NCI-H524 (cell line): ENCODE results near the gene ELMOD1.

Experiments
- DNase-seq, 2 experiments: peaks; one replicate each; lab custom pipeline; 2025; lab: John Stamatoyannopoulos, UW

The ELMOD1 gene

DNA sequence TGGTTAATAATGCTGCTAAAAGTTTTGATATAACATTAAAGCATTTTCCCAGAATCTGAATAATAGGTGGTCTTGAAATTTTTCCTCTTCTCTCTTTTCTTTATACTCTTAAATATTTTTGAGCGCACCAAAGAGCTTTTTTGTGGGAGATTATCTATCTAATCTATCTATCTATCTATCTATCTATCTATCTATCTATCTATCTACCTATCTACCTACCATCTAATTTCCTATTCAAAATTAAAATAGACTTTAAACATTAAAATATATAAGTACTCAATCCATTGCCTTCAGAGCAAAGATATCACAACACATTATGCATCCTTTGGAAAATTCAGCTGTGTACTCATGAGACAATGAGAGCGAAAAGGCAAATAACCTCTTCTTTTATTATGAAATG is 55.8 kb downstream of the ELMOD1 start:
- no peak for DNase-seq

DNA sequence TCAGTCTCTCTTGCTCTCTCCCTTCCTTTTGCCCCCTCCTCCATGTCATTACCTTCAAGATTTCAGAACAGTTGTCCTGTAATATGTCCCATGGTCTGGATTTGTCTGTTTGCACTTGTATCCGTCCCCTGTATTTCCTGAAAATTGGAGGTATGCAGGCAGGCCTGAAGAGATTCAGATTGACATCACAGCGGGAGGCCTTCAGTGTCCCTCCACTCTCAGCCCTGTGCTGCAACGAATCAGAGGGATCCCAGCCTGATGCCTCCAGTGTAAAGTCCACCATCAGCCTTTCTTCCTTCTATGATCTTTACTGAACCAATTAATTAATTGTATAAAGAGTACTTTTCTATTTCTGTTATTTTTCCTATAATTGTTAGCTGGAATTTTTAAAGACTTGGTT is 57.3 kb downstream of the ELMOD1 start:
- DNase-seq = no peak

- DNase-seq = peak in 1 of 2 experiments; percentile 24
Measured at GRCh38 chr11:107651672-107652071, 60.7 kb downstream of the ELMOD1 start.

GRCh38 chr11:107653076-107653475 is 62.1 kb downstream of the ELMOD1 start:
- no peak for DNase-seq

DNA sequence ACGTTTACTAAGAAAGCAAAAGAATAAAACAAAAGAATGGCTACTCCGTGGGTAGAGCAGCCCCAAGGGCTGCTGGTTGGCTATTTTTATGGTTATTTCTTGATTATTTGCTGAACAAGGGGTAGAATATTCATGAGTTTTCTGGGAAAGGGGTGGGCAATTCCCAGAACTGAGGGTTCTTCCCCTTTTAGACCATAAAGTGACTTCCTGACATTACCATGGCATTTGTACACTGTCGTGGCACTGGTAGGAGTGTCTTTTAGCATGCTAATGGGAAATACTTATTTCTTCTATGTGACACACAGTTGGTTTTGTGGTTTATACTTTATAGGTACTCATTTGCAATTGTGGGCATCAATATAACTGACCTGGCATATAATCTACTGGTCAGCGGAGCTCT is 64.7 kb downstream of the ELMOD1 start:
- no peak for DNase-seq

DNA sequence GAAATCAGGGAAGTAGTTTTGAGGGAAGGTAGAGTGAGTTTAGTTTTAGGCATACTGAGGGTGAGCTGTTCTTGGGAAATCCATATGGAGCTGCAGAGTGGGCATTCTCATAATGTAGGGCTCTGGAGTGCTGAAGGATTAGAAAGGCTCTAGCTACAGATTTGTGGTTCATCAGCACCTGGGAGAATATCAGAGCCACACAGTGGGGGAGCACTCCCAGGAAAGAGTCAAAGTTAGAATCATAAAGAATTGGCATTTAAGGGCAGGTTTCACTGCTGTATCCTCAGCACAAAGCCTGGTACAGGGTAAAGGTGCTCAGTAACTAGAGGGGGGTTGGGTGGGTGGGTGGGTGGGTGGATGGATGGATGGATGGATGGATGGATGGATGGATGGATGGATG is 68.4 kb downstream of the ELMOD1 start:
- DNase-seq = no peak

DNA sequence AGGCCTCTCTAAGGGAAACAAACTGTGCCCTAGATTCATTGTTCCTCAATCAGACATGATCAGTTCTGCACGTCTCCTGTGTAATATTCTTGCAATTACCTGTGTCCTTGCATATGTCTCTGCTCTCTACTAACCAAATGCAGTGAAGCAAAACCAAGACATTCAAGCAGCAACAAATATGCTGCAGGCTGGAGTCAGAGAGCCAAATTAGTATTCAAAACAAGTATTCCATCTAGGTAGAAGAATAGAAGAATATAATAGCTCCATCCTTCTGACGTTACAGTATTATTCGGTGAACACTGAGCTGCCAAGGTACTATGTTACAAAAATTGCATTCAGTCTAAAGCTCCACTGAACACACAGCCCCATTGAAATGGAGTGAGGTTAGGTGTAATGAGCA is 69.1 kb downstream of the ELMOD1 start:
- DNase-seq = no peak

DNA sequence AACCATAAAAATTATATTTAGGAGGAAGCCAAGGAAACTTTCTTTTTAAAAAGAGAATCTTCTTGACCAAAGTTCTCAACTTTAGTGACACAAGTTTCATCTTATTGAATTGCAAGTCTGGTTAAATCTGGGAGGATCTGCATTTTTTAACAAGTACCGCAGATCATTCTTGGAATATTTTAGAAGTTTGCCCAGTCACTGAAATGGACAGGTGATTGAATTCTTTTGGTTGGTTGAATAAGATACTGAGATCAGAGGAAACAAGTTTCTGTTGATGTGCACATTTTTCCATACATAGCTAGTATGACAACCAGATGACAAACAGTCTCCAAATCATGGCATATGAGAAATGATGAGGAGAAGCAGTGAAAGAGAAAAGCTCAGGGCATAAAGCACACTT is 70.7 kb downstream of the ELMOD1 start:
- no peak for DNase-seq

- no peak for DNase-seq
Measured at GRCh38 chr11:107665018-107665417, 74.1 kb downstream of the ELMOD1 start.

- DNase-seq = no peak
Measured at GRCh38 chr11:107666911-107667613, 76.1 kb downstream of the ELMOD1 start.

GRCh38 chr11:107669191-107669740 is 78.3 kb downstream of the ELMOD1 start:
- no peak for DNase-seq

DNA sequence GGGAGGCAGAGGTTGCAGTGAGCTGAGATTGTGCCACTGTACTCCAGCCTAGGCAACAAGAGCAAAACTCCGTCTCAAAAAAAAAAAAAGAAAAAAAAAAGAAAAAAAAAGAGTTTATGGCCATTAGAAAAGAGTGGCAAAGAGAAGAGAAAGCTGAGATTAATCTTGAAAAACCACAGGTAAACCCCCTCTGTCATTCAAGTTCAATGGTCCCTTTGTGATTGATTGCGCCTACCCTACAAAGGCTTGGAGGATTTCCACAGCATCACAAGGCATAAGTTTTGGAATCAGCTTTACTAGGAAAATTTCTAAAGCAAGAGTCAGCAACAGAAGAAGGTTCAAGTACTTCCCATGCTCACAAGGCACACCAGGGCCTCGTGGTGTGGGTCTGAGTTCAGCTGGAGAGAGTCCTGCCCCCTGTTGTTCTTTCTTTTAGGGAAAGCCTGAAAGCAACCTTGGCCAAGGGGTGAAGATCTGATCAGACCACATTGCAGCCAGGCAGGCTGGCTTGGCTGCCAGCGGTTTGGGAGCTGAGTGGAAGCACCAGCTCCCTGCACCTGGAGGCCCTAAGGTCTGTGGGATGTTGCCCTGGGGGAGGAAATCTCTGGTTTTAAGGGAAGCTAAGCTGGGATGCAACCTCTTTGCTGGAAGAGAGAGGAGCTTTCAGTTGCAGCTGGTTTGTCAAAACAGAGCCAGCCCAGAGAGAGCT is 79.1 kb downstream of the ELMOD1 start:
- DNase-seq = no peak

DNA sequence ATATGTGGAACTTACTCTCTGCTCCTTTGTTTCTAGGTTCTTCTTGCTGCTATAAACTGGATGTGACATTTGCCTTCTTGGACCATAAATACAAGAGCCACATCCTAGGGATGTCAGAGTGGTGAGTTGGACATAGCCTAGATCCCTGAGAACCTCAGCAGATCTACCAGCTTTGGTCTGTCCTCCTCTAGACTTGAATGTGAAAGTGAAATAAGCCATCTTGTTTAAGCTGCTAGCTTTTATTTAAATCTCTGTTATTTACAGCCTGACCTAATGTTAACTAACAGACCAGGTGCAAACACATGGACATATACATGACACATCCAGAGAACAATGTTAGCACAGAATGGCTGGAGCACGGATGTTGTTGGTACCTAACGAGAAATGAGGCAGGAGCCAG is 85.0 kb downstream of the ELMOD1 start:
- DNase-seq = no peak

- DNase-seq = no peak
Measured at GRCh38 chr11:107676336-107677057, 85.5 kb downstream of the ELMOD1 start.

GRCh38 chr11:107677924-107678631 is 87.1 kb downstream of the ELMOD1 start:
- no peak for DNase-seq

DNA sequence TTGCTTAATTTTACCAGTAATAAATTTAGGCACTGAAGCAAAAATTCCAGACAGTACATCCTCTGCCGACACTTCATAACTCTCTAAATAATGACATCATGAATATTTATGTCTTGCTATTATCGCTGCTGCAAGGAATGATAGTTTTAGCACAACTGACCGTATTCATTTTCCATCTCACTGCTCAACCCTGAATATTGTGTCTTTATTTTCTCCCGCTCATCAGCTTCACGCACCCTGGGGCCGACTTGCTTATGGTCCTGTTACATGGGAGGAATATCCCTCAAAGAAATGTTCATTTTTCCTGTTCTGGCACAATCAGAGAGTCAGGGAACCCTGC is 87.7 kb downstream of the ELMOD1 start:
- no peak for DNase-seq

GRCh38 chr11:107679255-107680024 is 88.5 kb downstream of the ELMOD1 start:
- DNase-seq = no peak

DNA sequence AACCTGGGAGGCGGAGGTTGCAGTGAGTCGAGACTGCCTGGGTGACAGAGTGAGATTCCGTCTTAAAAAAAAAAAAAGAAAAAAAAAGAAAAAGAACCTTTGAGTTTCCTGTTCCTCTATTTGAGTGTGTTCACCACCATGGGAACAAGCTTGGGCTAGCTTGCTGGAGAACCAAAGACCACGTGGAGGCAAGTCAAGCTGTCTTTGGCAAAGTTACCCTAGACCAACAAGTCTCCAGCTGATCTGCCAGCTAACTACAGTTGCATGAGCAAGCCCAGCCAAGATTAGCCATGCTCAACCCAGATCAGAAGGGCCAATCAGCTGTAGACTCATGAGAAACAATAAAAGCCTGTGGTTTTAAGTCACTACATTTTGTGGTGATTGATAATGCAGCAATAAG is 91.2 kb downstream of the ELMOD1 start:
- no peak for DNase-seq

DNA sequence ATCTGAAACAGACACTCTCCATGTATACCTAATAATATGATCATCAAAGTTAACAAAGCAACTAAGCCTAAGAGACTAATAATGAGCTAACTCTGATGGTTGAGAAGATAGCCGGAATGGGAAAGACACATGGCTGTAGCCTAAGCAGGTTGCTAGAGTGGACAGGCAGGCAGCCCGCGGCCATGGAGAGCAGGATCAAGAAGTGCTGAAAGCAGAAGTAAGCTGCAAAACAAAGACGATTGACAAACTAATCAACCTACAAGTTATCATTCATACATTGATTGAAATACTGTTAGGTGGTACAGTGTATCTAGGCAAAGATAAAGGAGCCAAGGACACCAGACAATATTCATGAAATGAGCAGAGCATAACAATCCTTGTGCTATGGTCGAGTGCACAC is 91.6 kb downstream of the ELMOD1 start:
- no peak for DNase-seq

- DNase-seq = no peak
Measured at GRCh38 chr11:107683061-107683460, 92.1 kb downstream of the ELMOD1 start.

DNA sequence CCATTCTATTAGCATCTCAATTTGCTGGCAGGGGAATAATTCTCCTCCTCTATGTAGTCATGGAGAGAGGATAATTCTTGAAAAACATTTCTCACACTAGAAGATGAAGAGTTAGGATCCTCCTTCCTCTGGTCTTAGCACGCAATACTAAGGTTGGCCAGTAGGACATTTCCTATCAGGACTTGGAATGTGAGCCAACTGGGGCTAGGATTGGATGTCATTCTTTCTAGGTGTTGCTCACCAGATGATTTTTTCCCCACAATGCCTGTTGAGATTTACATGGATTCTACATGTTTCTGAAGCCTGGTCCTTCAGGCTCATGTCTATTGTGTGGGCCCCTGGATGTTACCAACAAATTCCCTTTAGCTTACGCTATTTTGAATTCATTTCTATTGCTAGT is 92.9 kb downstream of the ELMOD1 start:
- peak in 1 of 2 experiments; percentile 11 for DNase-seq
